GM08714 (cell line): Measurements from ENCODE around the gene GABRG1.

Experiments used
- H3K4me3 ChIP-seq: fragments of 200-500 bp; sonication (Bioruptor generic); 2 replicates; pipeline ENCODE4 v1.5.1; 2014; ENCODE audit warnings: mild to moderate bottlenecking, low read length, inconsistent platforms
- ZNF274 ChIP-seq: IDR thresholded peaks from 2 replicates; pipeline ENCODE4 v1.6.1; 2012; ENCODE audit warnings: mild to moderate bottlenecking, low read depth, low read length

Gene GABRG1

GRCh38 chr4:46123913-46124755 is at the start of gene GABRG1:
Gene GABRG1, minus strand, starts transcription at chr4:46124054. Its CDS starts 141 bp downstream, at chr4:46123913.
- TF ChIP-seq ZNF274: no peak
- H3K4me3 ChIP-seq: no peak within 1 kb of the TSS

GRCh38 chr4:46146993-46147392 is 23.1 kb upstream of the GABRG1 start:
- H3K4me3 ChIP-seq: no peak overlapping the region
- no peak for TF ChIP-seq ZNF274

GRCh38 chr4:46131498-46132057 is 7.7 kb upstream of the GABRG1 start:
- no peak for TF ChIP-seq ZNF274
- no peak overlapping the region for H3K4me3 ChIP-seq

- no peak overlapping the region for H3K4me3 ChIP-seq
- no peak for TF ChIP-seq ZNF274
Measured at GRCh38 chr4:46124773-46125413, 1.0 kb upstream of the GABRG1 start.

- no peak for TF ChIP-seq ZNF274
- no peak overlapping the region for H3K4me3 ChIP-seq
Measured at GRCh38 chr4:46081674-46082073, 42.2 kb downstream of the GABRG1 start.

- H3K4me3 ChIP-seq: no peak overlapping the region
- TF ChIP-seq ZNF274: no peak
Measured at GRCh38 chr4:46081248-46081647, 42.6 kb downstream of the GABRG1 start.

GRCh38 chr4:46073778-46074177 is 50.1 kb downstream of the GABRG1 start:
- no peak overlapping the region for H3K4me3 ChIP-seq
- TF ChIP-seq ZNF274: no peak

GRCh38 chr4:46051392-46051791 is 72.5 kb downstream of the GABRG1 start:
- TF ChIP-seq ZNF274: no peak
- no peak overlapping the region for H3K4me3 ChIP-seq

GRCh38 chr4:46032056-46032455 is 91.8 kb downstream of the GABRG1 start:
- TF ChIP-seq ZNF274: no peak

GRCh38 chr4:46016306-46016705 is 107.5 kb downstream of the GABRG1 start:
- TF ChIP-seq ZNF274: no peak
- H3K4me3 ChIP-seq: no peak overlapping the region

More at GRCh38 chr4:46032056-46032455, 91.8 kb downstream of the GABRG1 start:
- H3K4me3 ChIP-seq: no peak overlapping the region

- no peak for TF ChIP-seq ZNF274
- H3K4me3 ChIP-seq: no peak overlapping the region
Measured at GRCh38 chr4:45992728-45993127, 131.1 kb downstream of the GABRG1 start.

GRCh38 chr4:45989775-45990174 is 134.1 kb downstream of the GABRG1 start:
- H3K4me3 ChIP-seq: no peak overlapping the region
- TF ChIP-seq ZNF274: no peak

GRCh38 chr4:45987858-45988257 is 136.0 kb downstream of the GABRG1 start:
- no peak for TF ChIP-seq ZNF274
- H3K4me3 ChIP-seq: no peak overlapping the region
